GM23338 (cell line): ENCODE data around the gene TRAF7. TPM values are rescaled to one million over a fixed set of nuclear protein-coding genes. Genes with fewer than 3 reads are reported as not detected.

Experiments used
- ATAC-seq: fragments of 200-7000 bp; cut with Tn5 transposase; 3 replicates; pipeline ENCODE4 v1.9.1; 2020
- DNase-seq: peaks from one replicate; pipeline ENCODE4 v3.0.0-alpha.2; 2015; ENCODE audit warnings: low spot score
- H2AFZ ChIP-seq: fragments of 200-600 bp; sonication (generic); 2 replicates; pipeline ENCODE4 v1.8.0; 2016; ENCODE audit warnings: antibody characterized with exemption, mild to moderate bottlenecking, moderate library complexity
- H3F3A ChIP-seq: fragments of 200-600 bp; sonication (generic); replicated peaks from 2 replicates; pipeline ENCODE4 v1.8.0; 2017; ENCODE audit warnings: antibody characterized with exemption, mixed run types, low read depth
- H3K27ac ChIP-seq: fragments of 200-600 bp; sonication (generic); 2 replicates; pipeline ENCODE4 v1.6.1; 2016; ENCODE audit warnings: low read depth
- H3K27me3 ChIP-seq: fragments of 200-600 bp; sonication (generic); 2 replicates; pipeline ENCODE4 v1.8.0; 2016; ENCODE audit warnings: mild to moderate bottlenecking, mixed run types, moderate library complexity; ENCODE audit not compliant: insufficient read depth
- H3K36me3 ChIP-seq: fragments of 200-600 bp; sonication (generic); 2 replicates; pipeline ENCODE4 v1.8.0; 2016; ENCODE audit warnings: mild to moderate bottlenecking; ENCODE audit not compliant: insufficient read depth
- H3K4me1 ChIP-seq: fragments of 200-600 bp; sonication (generic); 2 replicates; pipeline ENCODE4 v1.8.0; 2016; ENCODE audit warnings: mild to moderate bottlenecking, moderate library complexity; ENCODE audit not compliant: insufficient read depth
- H3K4me2 ChIP-seq: fragments of 200-600 bp; sonication (generic); 2 replicates; pipeline ENCODE4 v1.7.1; 2017; ENCODE audit warnings: mixed run types
- H3K4me3 ChIP-seq: fragments of 200-600 bp; sonication (generic); 2 replicates; pipeline ENCODE4 v1.6.1; 2016; ENCODE audit warnings: mixed run types
- H3K79me2 ChIP-seq: fragments of 200-600 bp; sonication (generic); replicated peaks from 2 replicates; pipeline ENCODE4 v1.8.0; 2017; ENCODE audit warnings: mild to moderate bottlenecking; ENCODE audit not compliant: insufficient read depth
- H3K9me2 ChIP-seq: fragments of 200-600 bp; sonication (generic); 2 replicates; pipeline ENCODE4 v1.8.0; 2017; ENCODE audit not compliant: insufficient read depth
- H4K20me1 ChIP-seq: fragments of 200-600 bp; sonication (generic); replicated peaks from 2 replicates; pipeline ENCODE4 v1.8.0; 2017; ENCODE audit warnings: mild to moderate bottlenecking; ENCODE audit not compliant: insufficient read depth
- H3K27ac Mint-ChIP-seq: 2 replicates; pipeline ENCODE4 v1.8.0; 2020; ENCODE audit warnings: inconsistent platforms, mild to moderate bottlenecking, moderate library complexity, mixed read lengths
- H3K27me3 Mint-ChIP-seq: 3 replicates; pipeline ENCODE4 v1.8.0; 2022; ENCODE audit warnings: low read depth, mild to moderate bottlenecking, moderate library complexity, mixed read lengths, inconsistent platforms; ENCODE audit not compliant: insufficient read depth, poor library complexity
- H3K36me3 Mint-ChIP-seq: 3 replicates; pipeline ENCODE4 v1.8.0; 2021; ENCODE audit warnings: low read depth, mild to moderate bottlenecking, inconsistent platforms, moderate library complexity, mixed read lengths
- H3K4me1 Mint-ChIP-seq: 3 replicates; pipeline ENCODE4 v1.8.0; 2020; ENCODE audit warnings: mild to moderate bottlenecking, inconsistent platforms, mixed read lengths
- H3K4me3 Mint-ChIP-seq: 3 replicates; pipeline ENCODE4 v1.8.0; 2021; ENCODE audit warnings: moderate library complexity, mild to moderate bottlenecking, inconsistent platforms, mixed read lengths
- H3K9me3 Mint-ChIP-seq: 3 replicates; pipeline ENCODE4 v1.8.0; 2020; ENCODE audit warnings: moderate library complexity, mild to moderate bottlenecking, inconsistent platforms, mixed read lengths
- CREB1 ChIP-seq: fragments of 250-450 bp; sonication (Bioruptor Pico); IDR thresholded peaks from 2 replicates; pipeline ENCODE4 v1.5.0; 2020; ENCODE audit warnings: low read depth, mild to moderate bottlenecking, moderate library complexity
- ETS1 ChIP-seq: IDR thresholded peaks from 2 replicates; pipeline ENCODE4 v1.6.1; 2016; ENCODE audit warnings: antibody characterized with exemption
- EZH2 ChIP-seq: fragments of 200-600 bp; sonication (generic); IDR thresholded peaks from one replicate; pipeline ENCODE4 v1.8.0; 2017; ENCODE audit warnings: antibody characterized with exemption, mild to moderate bottlenecking, low read depth; ENCODE audit not compliant: unreplicated experiment
- EZH2phosphoT487 ChIP-seq: fragments of 200-600 bp; sonication (generic); IDR thresholded peaks from one replicate; pipeline ENCODE4 v1.8.1; 2018; ENCODE audit warnings: antibody characterized with exemption; ENCODE audit not compliant: unreplicated experiment
- JUNB ChIP-seq: IDR thresholded peaks from one replicate; pipeline ENCODE4 v1.6.1; 2016; ENCODE audit warnings: antibody characterized with exemption; ENCODE audit not compliant: unreplicated experiment
- NANOG ChIP-seq: IDR thresholded peaks from 2 replicates; pipeline ENCODE4 v1.6.1; 2016; ENCODE audit warnings: antibody characterized with exemption, borderline replicate concordance
- REST ChIP-seq: IDR thresholded peaks from one replicate; pipeline ENCODE4 v1.6.1; 2018; ENCODE audit warnings: antibody characterized with exemption; ENCODE audit not compliant: unreplicated experiment
- STAT1 ChIP-seq: IDR thresholded peaks from one replicate; pipeline ENCODE4 v1.6.1; 2016; ENCODE audit warnings: antibody characterized with exemption; ENCODE audit not compliant: unreplicated experiment
- ZNF114 ChIP-seq: fragments of 250-450 bp; sonication (Bioruptor Pico); IDR thresholded peaks from 2 replicates; pipeline ENCODE4 v1.5.0; 2020; ENCODE audit warnings: mild to moderate bottlenecking, moderate library complexity
- ZNF331 ChIP-seq: fragments of 250-450 bp; sonication (Bioruptor Pico); IDR thresholded peaks from 2 replicates; pipeline ENCODE4 v1.5.0; 2020; ENCODE audit warnings: low read depth, mild to moderate bottlenecking, moderate library complexity
- ZNF462 ChIP-seq: fragments of 250-450 bp; sonication (Bioruptor Pico); IDR thresholded peaks from 2 replicates; pipeline ENCODE4 v1.5.0; 2020; ENCODE audit warnings: mild to moderate bottlenecking, moderate library complexity
- polyA plus RNA-seq: library from polyadenylated mRNA; unstranded; fragments of >200 nt; fragmentation: Nextera tagmentation; extraction: Ambion mirVana; gene quantifications from 2 replicates; pipeline ENCODE4 v1.2.1, GENCODE V29; 2016
- total RNA-seq: library from RNA; depleted of rRNA; stranded (reverse); fragments of >200 nt; shearing (Covaris generic); gene quantifications from 2 replicates; pipeline ENCODE4 v1.2.3, GENCODE V29; 2014
- TF ChIP-seq, protein P1 (sequence below), 2 experiments: fragments of 200-600 bp in 1 of 2; sonication (generic) in 1 of 2; conservative IDR thresholded peaks; 2 replicates each; pipeline versions ENCODE4 v1.5.1 to v1.6.1; 2016 to 2017; ENCODE audit warnings: antibody characterized with exemption in 2 of 2, low read depth in 2 of 2, mild to moderate bottlenecking in 2 of 2, moderate library complexity in 1 of 2

Gene TRAF7
- total and polyA plus RNA-seq, 2 experiments from 2014 or later: 36.4 to 133 TPM

GRCh38 chr16:2177561-2177960, 22.0 kb downstream of the TRAF7 start:
- TF ChIP-seq, protein P1, sequence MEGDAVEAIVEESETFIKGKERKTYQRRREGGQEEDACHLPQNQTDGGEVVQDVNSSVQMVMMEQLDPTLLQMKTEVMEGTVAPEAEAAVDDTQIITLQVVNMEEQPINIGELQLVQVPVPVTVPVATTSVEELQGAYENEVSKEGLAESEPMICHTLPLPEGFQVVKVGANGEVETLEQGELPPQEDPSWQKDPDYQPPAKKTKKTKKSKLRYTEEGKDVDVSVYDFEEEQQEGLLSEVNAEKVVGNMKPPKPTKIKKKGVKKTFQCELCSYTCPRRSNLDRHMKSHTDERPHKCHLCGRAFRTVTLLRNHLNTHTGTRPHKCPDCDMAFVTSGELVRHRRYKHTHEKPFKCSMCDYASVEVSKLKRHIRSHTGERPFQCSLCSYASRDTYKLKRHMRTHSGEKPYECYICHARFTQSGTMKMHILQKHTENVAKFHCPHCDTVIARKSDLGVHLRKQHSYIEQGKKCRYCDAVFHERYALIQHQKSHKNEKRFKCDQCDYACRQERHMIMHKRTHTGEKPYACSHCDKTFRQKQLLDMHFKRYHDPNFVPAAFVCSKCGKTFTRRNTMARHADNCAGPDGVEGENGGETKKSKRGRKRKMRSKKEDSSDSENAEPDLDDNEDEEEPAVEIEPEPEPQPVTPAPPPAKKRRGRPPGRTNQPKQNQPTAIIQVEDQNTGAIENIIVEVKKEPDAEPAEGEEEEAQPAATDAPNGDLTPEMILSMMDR (conservative IDR thresholded peaks at IDR 0.05; ENCODE audit: low read depth in 2 of 2): no peak
- TF ChIP-seq REST (no peak), ZNF462 (CRISPR knock-in tag) (no peak), STAT1 (no peak), CREB1 (no peak), JUNB (no peak), ZNF331 (no peak), EZH2 (no peak), ZNF114 (CRISPR knock-in tag) (no peak), ETS1 (no peak), NANOG (no peak), EZH2phosphoT487 (no peak)
- H3F3A ChIP-seq: 0 out of 2 replicates have a peak, but pooled peaks cover 19% of the 10 kb centered on the region
- Mint-ChIP-seq H3K4me3 (no peak overlapping the region), H3K27ac (no peak overlapping the region), H3K9me3 (no peaks in the 10 kb centered on the region), H3K4me1 (peaks cover 6% of the 10 kb centered on the region), H3K36me3 (peaks cover 30% of the 10 kb centered on the region), H3K27me3 (peaks cover 15% of the 10 kb centered on the region)
- no peaks in the 10 kb centered on the region for H3K9me2 ChIP-seq
- no peak overlapping the region for H3K27ac ChIP-seq
- DNase-seq: no peak
- H3K36me3 ChIP-seq: no peaks in the 10 kb centered on the region; the same call in 1 of the 2 replicates
- ATAC-seq: no peak
- no peaks in the 10 kb centered on the region for H3K27me3 ChIP-seq
- H3K4me3 ChIP-seq: no peak overlapping the region
- no peak overlapping the region for H2AFZ ChIP-seq
- H3K4me1 ChIP-seq: no peaks in the 10 kb centered on the region
- no peak overlapping the region for H3K4me2 ChIP-seq
- H4K20me1 ChIP-seq: no peaks in the 10 kb centered on the region; the same call in 1 of the 2 replicates
- H3K79me2 ChIP-seq: no peaks in the 10 kb centered on the region
